ENCODE results near the gene EIF6. TPM values are rescaled to one million over a fixed set of nuclear protein-coding genes. Genes with fewer than 3 reads are reported as not detected.

The EIF6 gene
- total RNA-seq (2021) (172 and 180 TPM in 2 replicates), Bru-seq, nascent RNA (percentile 80 among the genes with signal in this experiment), BruChase-seq, experiment 1, labeled RNA remaining after a 2-hour chase (percentile 70 among the genes with signal in this experiment), BruChase-seq, experiment 2, labeled RNA remaining after a 6-hour chase (percentile 83 among the genes with signal in this experiment)
- long read RNA-seq, transcript EIF6-202 (5 exons, 1,017 nt), result minor isoform, 12 of 324 reads
- long read RNA-seq, transcript EIF6-203 (7 exons, 1,289 nt), result major isoform, 257 of 324 reads
- long read RNA-seq, transcript EIF6-206 (6 exons, 932 nt), result minor isoform, 16 of 324 reads
- long read RNA-seq, transcript EIF6-201 (6 exons, 1,252 nt), result minor isoform, 20 of 324 reads
- long read RNA-seq, partial matches to known transcripts, result 8 of 324 reads
- long read RNA-seq, other reads (novel, unspliced or antisense), result 11 of 324 reads

- Histone ChIP-seq H3K4me3 (ENCODE audit: low read depth, low read length, poor library complexity, severe bottlenecking) (peak within 1 kb of the TSS; percentile 88), H3K27ac (ENCODE audit: low read depth, low read length, poor library complexity, severe bottlenecking) (peak within 1 kb of the TSS; percentile 74), H3K4me1 (ENCODE audit: insufficient read depth, low read length, poor library complexity, severe bottlenecking) (peaks cover 7% of the 10 kb centered on the region), H3K36me3 (ENCODE audit: insufficient read depth, low read length, poor library complexity, severe bottlenecking) (peaks cover 25% of the 10 kb centered on the region), H3K27me3 (replicated peaks; ENCODE audit: insufficient read depth, low read depth, low read length, poor library complexity) (no peaks in the 10 kb centered on the region), H3K9me3 (ENCODE audit: low read depth, low read length, poor library complexity, severe bottlenecking) (no peaks in the 10 kb centered on the region)
- no TSS peak for BruUV-seq (replicated peaks)
- ChIA-PET POLR2A (ENCODE audit: low non-redundant PET) (interaction anchor here (0.5 to 0.6 kb wide), 2 partner anchors 387 to 1288 kb away, joined by 3 to 12 read pairs; no protein-coding TSS in a partner anchor), CTCF (interaction anchor here (0.6 to 1.5 kb wide), 3 partner anchors 19 to 139 kb away, joined by 3 to 10 read pairs (median 4); no protein-coding TSS in a partner anchor)
- TF ChIP-seq EZH2 (IDR thresholded peaks at IDR 0.05; ENCODE audit: borderline replicate concordance, low read depth, low read length, poor library complexity, severe bottlenecking) (no peak), CTCF (conservative IDR thresholded peaks at IDR 0.05; ENCODE audit: low read depth, low read length) (no peak)
- intact Hi-C loops (cut with micrococcal nuclease; ENCODE audit: unreplicated experiment), result no loop called here
- peak; percentile 91 for DNase-seq (ENCODE audit: low spot score)
These were observed at the start of gene EIF6 for GRCh38 chr20:35284267-35284991. EIF6 (minus strand) TSS chr20:35284772; CDS start chr20:35284487, 285 bp downstream.

DNA sequence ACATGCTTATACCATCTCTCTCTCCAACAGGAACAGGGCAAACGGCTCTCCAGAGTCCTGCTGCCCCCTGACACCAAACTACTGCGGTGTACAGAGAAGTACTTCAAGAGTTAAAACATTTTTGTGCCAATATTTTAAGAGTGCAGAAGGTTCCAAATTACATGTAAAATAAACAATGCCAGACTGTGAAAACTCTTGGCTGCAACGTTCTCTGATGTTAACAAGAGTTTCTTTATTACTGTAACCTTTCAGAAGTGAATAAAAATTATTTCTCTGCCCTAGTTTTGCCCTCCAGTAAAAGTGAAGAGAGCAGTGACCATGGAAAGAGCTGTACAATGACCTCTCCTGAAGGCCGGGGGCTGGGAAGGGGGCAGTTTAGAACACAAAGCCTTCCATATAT is 49.0 kb upstream of the EIF6 start:
- no peak for TF ChIP-seq CTCF (conservative IDR thresholded peaks at IDR 0.05; ENCODE audit: low read depth, low read length)
- no peak for TF ChIP-seq EZH2 (IDR thresholded peaks at IDR 0.05; ENCODE audit: borderline replicate concordance, low read depth, low read length, poor library complexity, severe bottlenecking)
- H3K36me3 ChIP-seq (ENCODE audit: insufficient read depth, low read length, poor library complexity, severe bottlenecking), result no peaks in the 10 kb centered on the region
- no peaks in the 10 kb centered on the region for H3K27me3 ChIP-seq (replicated peaks; ENCODE audit: insufficient read depth, low read depth, low read length, poor library complexity)
- POLR2A ChIA-PET (ENCODE audit: low non-redundant PET), result no interaction called here
- H3K4me1 ChIP-seq (ENCODE audit: insufficient read depth, low read length, poor library complexity, severe bottlenecking), result no peaks in the 10 kb centered on the region
- no peaks in the 10 kb centered on the region for H3K9me3 ChIP-seq (ENCODE audit: low read depth, low read length, poor library complexity, severe bottlenecking)
- no peak overlapping the region for H3K4me3 ChIP-seq (ENCODE audit: low read depth, low read length, poor library complexity, severe bottlenecking)
- CTCF ChIA-PET, result no interaction called here
- BruUV-seq (replicated peaks), result no TSS peak
- DNase-seq (ENCODE audit: low spot score), result no peak
- intact Hi-C loops (cut with micrococcal nuclease; ENCODE audit: unreplicated experiment), result no loop called here
- H3K27ac ChIP-seq (ENCODE audit: low read depth, low read length, poor library complexity, severe bottlenecking), result no peak overlapping the region

GRCh38 chr20:35332540-35333200 is 48.1 kb upstream of the EIF6 start:
- H3K27me3 ChIP-seq (replicated peaks; ENCODE audit: insufficient read depth, low read depth, low read length, poor library complexity), result no peaks in the 10 kb centered on the region
- DNase-seq (ENCODE audit: low spot score), result no peak
- no peak overlapping the region for H3K4me3 ChIP-seq (ENCODE audit: low read depth, low read length, poor library complexity, severe bottlenecking)
- CTCF ChIA-PET, result no interaction called here
- BruUV-seq (replicated peaks), result no TSS peak
- POLR2A ChIA-PET (ENCODE audit: low non-redundant PET), result no interaction called here
- H3K9me3 ChIP-seq (ENCODE audit: low read depth, low read length, poor library complexity, severe bottlenecking), result no peaks in the 10 kb centered on the region
- no peaks in the 10 kb centered on the region for H3K4me1 ChIP-seq (ENCODE audit: insufficient read depth, low read length, poor library complexity, severe bottlenecking)
- no peak overlapping the region for H3K27ac ChIP-seq (ENCODE audit: low read depth, low read length, poor library complexity, severe bottlenecking)
- intact Hi-C loops (cut with micrococcal nuclease; ENCODE audit: unreplicated experiment), result no loop called here
- no peaks in the 10 kb centered on the region for H3K36me3 ChIP-seq (ENCODE audit: insufficient read depth, low read length, poor library complexity, severe bottlenecking)
- no peak for TF ChIP-seq EZH2 (IDR thresholded peaks at IDR 0.05; ENCODE audit: borderline replicate concordance, low read depth, low read length, poor library complexity, severe bottlenecking)
- TF ChIP-seq CTCF (conservative IDR thresholded peaks at IDR 0.05; ENCODE audit: low read depth, low read length), result no peak
